Ishikawa (cell line): ENCODE results near the gene CALR.

Experiments used
- CEBPB ChIP-seq: IDR thresholded peaks from 2 replicates; pipeline ENCODE4 v1.6.1; 2012
- CREB1 ChIP-seq: IDR thresholded peaks from 2 replicates; pipeline ENCODE4 v1.6.1; 2012; ENCODE audit warnings: low read depth
- EGR1 ChIP-seq: IDR thresholded peaks from 2 replicates; pipeline ENCODE4 v1.6.1; 2012
- EP300 ChIP-seq: IDR thresholded peaks from 2 replicates; pipeline ENCODE4 v1.6.1; 2012; ENCODE audit warnings: borderline replicate concordance
- FOXM1 ChIP-seq: IDR thresholded peaks from 2 replicates; pipeline ENCODE4 v1.6.1; 2012; ENCODE audit warnings: low read depth, borderline replicate concordance
- MAX ChIP-seq: IDR thresholded peaks from 2 replicates; pipeline ENCODE4 v1.6.1; 2012
- NFIC ChIP-seq: IDR thresholded peaks from 2 replicates; pipeline ENCODE4 v1.6.1; 2012
- RAD21 ChIP-seq: IDR thresholded peaks from 2 replicates; pipeline ENCODE4 v1.6.1; 2012; ENCODE audit warnings: low read depth
- REST ChIP-seq: IDR thresholded peaks from 2 replicates; pipeline ENCODE4 v1.6.1; 2012; ENCODE audit warnings: low read depth, mild to moderate bottlenecking
- TAF1 ChIP-seq: IDR thresholded peaks from 2 replicates; pipeline ENCODE4 v1.6.1; 2012; ENCODE audit warnings: low read depth, mild to moderate bottlenecking
- TCF12 ChIP-seq: IDR thresholded peaks from 2 replicates; pipeline ENCODE4 v1.6.1; 2012; ENCODE audit warnings: low read depth
- TEAD4 ChIP-seq: IDR thresholded peaks from 2 replicates; pipeline ENCODE4 v1.6.1; 2012
- USF1 ChIP-seq: IDR thresholded peaks from 2 replicates; pipeline ENCODE4 v1.6.1; 2012
- YY1 ChIP-seq: IDR thresholded peaks from 2 replicates; pipeline ENCODE4 v1.6.1; 2012; ENCODE audit warnings: low read depth
- ZBTB7A ChIP-seq: IDR thresholded peaks from 2 replicates; pipeline ENCODE4 v1.6.1; 2012; ENCODE audit warnings: low read depth

CALR gene

GRCh38 chr19:12932392-12933286, 5.8 kb upstream of the CALR start:
- TF ChIP-seq FOXM1 (no peak), ZBTB7A (no peak), RAD21 (no peak), TEAD4 (no peak), NFIC (no peak), CREB1 (no peak), EGR1 (no peak), CEBPB (no peak), YY1 (no peak), TCF12 (no peak), USF1 (no peak), REST (no peak), TAF1 (no peak), EP300 (no peak), MAX (no peak)

GRCh38 chr19:12933287-12934072, 4.9 kb upstream of the CALR start, which contains the start of gene FARSA:
Gene FARSA (minus strand): TSS chr19:12933711. CDS start chr19:12933696, 15 bp downstream.
- TF ChIP-seq TCF12 (0 out of 2 replicates have a peak, but pooled peaks have one; percentile 26), TAF1 (peak; percentile 98), TEAD4 (no peak), NFIC (no peak), EP300 (no peak), MAX (peak; percentile 90), CREB1 (no peak), EGR1 (peak; percentile 98), USF1 (peak; percentile 81), YY1 (peak; percentile 100), FOXM1 (no peak), RAD21 (no peak), ZBTB7A (no peak), CEBPB (no peak), REST (peak; percentile 20; the same call in 1 of the 2 replicates)

- TF ChIP-seq USF1, result no peak
- no peak for TF ChIP-seq CEBPB
- TF ChIP-seq FOXM1, result no peak
- no peak for TF ChIP-seq TCF12
- TF ChIP-seq EGR1, result no peak
- TF ChIP-seq ZBTB7A, result no peak
- TF ChIP-seq EP300, result no peak
- TF ChIP-seq MAX, result no peak
- TF ChIP-seq CREB1, result no peak
- no peak for TF ChIP-seq RAD21
- TF ChIP-seq TAF1, result no peak
- no peak for TF ChIP-seq TEAD4
- no peak for TF ChIP-seq YY1
- TF ChIP-seq REST, result no peak
- TF ChIP-seq NFIC, result no peak
Observed at GRCh38 chr19:12935071-12935470, 3.3 kb upstream of the CALR start.
